Left renal pelvis (tissue), 4 donors: ENCODE measurements around the gene SPCS1. TPM values are rescaled to one million over a fixed set of nuclear protein-coding genes. Genes with fewer than 3 reads are reported as not detected.
A peak's percentile ranks its signal among the peaks of the same experiment; 100 is the strongest.
"Not testable (repeated sequence)": the region's sequence is repeated elsewhere in the genome, so short reads cannot be mapped to it uniquely, and the experiment has no call there.

Source experiments
- DNase-seq, 4 donors: peaks; one replicate each; pipeline ENCODE4 v3.0.0-alpha.2; 2013; ENCODE audit warnings: low read depth in 4 of 4, low spot score in 3 of 4
- polyA plus RNA-seq, 4 donors: library from polyadenylated mRNA; unstranded; fragments of 120-200 nt; gene quantifications; one replicate each; pipeline ENCODE4 v1.2.1, GENCODE V29; 2013; ENCODE audit not compliant: insufficient read length in 4 of 4

SPCS1 gene
- polyA plus RNA-seq, 4 donors, result 128 to 171 (median 160) TPM

DNA sequence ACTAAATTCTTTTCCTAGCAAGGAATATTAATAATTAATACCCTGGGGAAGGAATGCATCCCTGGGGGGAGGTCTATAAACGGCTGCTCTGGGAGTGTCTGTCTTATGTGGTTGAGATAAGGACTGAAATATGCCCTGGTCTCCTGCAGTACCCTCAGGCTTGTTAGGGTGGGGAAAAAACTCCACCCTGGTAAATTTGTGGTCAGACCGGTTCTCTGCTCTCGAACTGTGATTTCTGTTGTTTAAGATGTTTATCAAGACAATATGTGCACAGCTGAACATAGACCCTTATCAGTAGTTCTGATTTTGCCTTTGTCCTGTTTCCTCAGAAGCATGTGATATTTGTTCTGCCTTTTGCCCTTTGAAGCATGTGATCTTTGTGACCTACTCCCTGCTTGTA, 22.8 kb downstream of the SPCS1 start:
- DNase-seq, result not testable (repeated sequence)

DNA sequence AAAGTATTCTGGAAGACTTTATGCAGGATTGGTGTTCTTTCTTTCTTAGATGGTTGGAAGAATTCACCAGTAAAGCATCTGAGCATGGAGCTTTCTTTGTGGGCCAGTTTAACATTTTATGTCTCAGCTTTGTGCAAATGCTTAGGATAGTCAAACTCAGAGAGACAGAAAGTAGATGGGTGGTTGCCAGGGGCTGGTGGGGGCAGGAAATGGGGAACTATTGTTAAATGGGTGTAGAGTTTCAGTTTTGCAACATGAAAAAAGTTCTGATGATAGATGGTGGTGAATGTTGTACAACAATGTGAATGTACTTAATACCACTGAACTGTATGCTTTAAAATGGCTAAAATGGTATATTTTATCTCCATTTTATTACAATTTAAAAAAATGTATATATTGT, 24.8 kb downstream of the SPCS1 start:
- DNase-seq, result no peak

DNA sequence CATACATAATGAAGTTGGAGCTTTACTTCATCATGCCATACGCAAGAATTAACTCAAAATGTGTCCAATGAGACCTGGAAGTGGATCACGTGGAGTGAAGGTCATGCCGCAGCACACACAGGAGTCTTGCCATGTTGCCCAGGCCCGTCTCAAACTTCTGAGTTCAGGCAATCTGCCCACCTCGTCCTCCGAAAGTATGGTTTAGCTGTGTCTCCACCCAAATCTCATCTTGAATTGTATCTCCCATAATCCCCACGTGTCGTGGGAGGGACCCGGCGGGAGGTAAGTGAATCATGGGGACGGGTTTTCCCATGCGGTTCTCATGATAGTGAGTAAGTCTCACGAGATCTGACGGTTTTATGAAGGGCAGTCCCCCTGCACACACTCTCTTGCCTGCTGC, 25.7 kb downstream of the SPCS1 start:
- no peak for DNase-seq

DNA sequence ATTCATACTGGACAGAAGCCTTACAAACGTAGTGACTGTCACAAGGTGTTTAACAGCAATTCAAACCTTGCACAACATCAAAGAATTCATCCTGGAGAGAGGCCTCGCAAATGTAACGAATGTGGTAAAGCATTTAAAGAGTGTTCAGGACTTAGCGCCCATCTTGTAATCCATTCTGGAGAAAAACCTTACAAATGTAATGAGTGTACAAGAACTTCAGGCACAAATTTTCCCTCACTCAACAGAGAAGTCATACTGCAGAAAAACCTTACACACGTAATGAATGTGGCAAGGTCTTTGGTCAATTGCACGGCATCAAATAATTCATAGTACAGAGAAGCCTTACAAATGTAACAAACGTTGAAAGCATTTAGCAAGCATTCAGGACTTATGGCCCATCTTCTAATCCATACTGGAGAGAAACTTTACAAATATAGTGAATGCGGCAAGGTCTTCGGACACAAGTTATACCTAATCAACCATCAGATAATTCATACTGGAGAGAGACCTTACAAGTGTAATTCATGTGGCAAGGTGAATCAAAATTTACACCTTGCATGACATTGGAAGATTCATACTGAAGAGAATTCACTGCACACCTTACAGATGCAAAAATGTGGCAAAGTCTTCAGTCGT, 27.5 kb downstream of the SPCS1 start:
- DNase-seq, result no peak

DNA sequence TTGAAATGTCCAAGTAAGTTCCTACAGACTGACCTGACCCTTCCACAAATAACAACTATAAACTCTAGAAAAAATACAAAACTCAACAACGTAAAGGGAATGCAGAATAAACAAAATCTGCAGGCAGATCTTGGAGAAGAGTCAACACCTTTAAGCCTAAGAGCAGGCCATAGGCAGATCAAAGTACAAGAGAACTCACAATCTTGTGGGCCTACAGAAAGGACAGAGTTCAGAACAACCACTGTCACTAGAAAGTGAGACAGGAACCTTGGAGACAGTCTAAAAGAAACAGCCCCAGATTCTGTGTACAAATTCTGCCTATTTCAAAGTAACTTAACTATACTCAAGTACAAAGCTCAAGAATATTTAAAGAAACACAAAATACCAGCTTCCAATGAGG, 33.8 kb downstream of the SPCS1 start:
- DNase-seq, result no peak

DNA sequence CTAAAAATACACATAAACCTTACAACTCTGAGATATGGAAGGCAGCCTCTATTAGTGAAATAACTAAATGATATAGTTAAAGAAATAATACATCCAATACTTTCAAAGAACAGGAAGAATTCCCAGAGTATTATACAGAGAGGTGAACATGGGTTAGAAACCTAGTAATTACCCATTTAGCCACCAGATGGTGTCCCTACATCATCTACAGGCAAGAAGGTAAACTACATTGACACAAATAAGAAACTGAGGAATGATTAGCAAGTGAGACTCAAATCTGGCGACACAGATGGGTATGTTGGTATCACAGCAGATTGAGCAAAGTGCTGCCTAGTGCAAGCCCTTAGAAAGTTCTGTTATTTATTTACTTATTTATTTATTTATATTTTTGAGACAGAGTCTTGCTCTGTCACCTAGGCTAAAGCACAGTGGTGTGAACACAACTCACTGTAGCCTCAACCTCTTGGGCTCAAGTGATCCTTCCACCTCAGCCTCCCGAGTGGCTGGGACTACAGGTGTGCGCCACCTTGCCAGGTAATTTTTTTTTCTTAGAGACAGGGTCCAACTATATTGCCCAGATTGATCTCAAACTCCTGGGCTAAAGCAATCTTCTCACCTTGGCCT, 36.6 kb downstream of the SPCS1 start:
- peak in 2 of 4 donors; percentile 1 for DNase-seq

DNA sequence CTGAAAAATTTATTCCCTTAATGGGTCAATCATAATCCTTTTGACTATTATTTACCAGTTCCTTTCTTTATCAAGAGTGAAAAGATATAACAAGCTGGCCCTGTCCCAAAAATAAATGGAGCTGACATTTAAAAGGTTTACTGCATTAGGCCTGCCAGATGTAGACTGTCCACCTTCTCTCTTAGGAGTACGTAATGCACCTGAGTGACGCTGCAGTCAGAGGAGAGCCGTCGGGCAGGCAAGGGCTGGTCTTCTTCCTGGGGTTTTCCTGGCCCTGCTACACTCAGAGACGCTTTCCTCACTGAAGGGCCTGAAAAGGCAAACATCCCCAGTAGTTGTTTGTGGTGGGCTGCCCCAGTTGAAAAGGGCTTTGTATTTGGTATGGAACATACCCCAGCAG, 37.2 kb downstream of the SPCS1 start:
- no peak for DNase-seq

DNA sequence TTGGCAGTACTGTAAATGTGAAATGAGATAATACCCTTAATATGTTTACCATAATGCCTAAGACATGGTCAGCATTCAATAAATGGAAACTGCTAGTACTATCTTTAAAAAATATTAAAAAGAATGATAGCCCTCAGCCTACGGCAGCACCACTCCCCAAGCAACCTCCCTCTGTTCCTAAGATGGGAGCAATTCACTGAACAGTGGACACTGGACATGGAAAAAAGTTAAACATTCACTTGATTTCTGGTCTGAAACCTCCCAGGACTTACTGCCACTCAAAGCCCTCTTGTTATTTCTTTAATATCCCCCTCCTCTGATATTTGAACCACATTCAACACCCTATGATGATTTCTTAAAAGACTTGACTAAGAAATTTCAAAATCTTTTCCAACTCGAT, 37.8 kb downstream of the SPCS1 start:
- DNase-seq, result no peak

DNA sequence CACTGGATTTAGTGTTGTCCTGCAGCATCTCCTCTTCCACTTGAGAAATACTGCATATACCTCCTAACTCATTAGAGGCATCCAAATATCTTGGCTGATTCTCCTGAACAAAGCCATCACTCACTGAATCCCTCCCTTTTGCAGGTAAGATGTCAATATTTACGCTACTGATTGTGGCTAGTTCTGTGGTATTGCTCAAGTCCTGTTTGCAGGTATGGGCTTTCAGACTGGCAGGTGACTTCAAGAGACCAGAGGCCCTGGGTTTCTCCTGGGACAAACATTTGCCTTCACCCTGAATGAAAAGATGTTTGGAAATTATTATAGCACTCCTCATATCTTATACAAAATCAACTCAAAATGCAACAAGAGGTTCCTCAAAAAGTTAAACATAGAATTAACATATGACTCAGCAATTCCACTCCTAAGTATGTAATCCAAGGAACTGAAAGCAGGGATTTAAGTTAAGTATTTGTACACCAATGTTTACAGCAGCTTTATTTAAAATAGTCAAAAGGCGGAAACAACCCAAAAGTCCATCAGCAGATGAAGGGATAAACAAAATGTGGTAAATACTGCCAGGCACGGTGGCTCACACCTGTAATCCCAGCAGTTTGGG, 46.2 kb downstream of the SPCS1 start:
- no peak for DNase-seq

DNA sequence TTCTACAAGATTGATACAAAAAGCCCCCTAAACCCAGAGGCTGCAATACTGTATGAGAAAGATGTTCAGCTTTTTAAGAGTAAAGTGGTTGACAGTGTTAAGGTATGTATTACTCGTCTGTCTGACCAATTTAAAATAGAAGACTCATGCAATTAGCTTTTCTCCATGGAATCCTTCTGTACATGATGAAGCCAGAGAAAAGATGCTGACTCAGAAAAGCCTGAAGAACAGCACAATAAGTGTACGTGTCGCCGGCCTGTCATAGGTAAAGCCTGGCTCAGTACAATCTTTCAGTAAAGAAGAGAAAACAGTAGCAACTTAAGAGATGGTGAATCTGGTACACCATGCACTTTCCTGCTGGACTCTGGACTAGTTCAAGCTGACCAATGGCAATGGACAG, 48.5 kb downstream of the SPCS1 start:
- no peak for DNase-seq

DNA sequence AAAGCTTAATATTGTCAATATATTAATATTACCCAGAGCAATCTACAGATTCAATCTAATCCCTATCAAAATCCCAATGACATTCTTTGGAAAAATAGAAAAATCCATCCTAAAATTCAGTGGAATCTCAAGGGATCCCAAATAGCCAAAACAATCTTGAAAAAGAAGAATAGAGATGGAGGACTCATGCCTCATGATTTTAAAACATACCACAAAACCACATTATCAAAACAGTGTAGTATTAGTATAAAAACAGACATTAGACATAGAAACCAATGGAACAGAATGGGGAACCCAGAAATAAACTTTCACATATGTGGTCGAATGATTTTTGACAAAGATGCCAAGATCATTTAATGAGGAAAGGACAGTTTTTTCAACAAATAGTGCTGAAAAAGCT, 50.2 kb downstream of the SPCS1 start:
- DNase-seq, result no peak

Other genes starting within 250 kb of the SPCS1 start
- 10 to 100 TPM; 31.7 to 48.0 (median 41.1) TPM for gene STAB1, start 210.8 kb upstream of the SPCS1 start, polyA plus RNA-seq
- gene NT5DC2, start 172.2 kb upstream of the SPCS1 start, polyA plus RNA-seq, result 100 to 1,000 TPM in 3 of 4 donors, 10 to 100 TPM in 1; 97.3 to 156 (median 147) TPM
- 10 to 100 TPM; 12.2 to 23.4 (median 14.8) TPM for gene UQCC5, start 169.5 kb upstream of the SPCS1 start, polyA plus RNA-seq
- 10 to 100 TPM; 57.9 to 66.9 (median 61.1) TPM for gene PBRM1, start 20.2 kb upstream of the SPCS1 start, polyA plus RNA-seq
- gene GNL3, start 20.1 kb upstream of the SPCS1 start, polyA plus RNA-seq, result 100 to 1,000 TPM in 3 of 4 donors, 10 to 100 TPM in 1; 80.6 to 118 (median 114) TPM
- 100 to 1,000 TPM; 113 to 181 (median 138) TPM for gene GLT8D1, start 315 bp upstream of the SPCS1 start, polyA plus RNA-seq
- 10 to 100 TPM; 18.8 to 30.7 (median 27.4) TPM for gene NEK4, start 64.8 kb downstream of the SPCS1 start, polyA plus RNA-seq
- 1 to 10 TPM in 1 of 4 donors, under 1 TPM in 1, not detected in 2; 0.38 to 6.3 TPM for gene ITIH1, start 71.5 kb downstream of the SPCS1 start, polyA plus RNA-seq
- gene ITIH3, start 88.7 kb downstream of the SPCS1 start, polyA plus RNA-seq, result 10 to 100 TPM in 1 of 4 donors, 1 to 10 TPM in 3; 4.9 to 13.7 (median 7.8) TPM
- 1 to 10 TPM; 2.9 to 9.8 (median 5.6) TPM for gene ITIH4, start 124.6 kb downstream of the SPCS1 start, polyA plus RNA-seq
- 1 to 10 TPM in 1 of 4 donors, under 1 TPM in 2, not detected in 1; 0.34 to 1.7 (median 0.45) TPM for gene MUSTN1, start 128.9 kb downstream of the SPCS1 start, polyA plus RNA-seq
- 10 to 100 TPM; 12.5 to 18.0 (median 13.9) TPM for gene STIMATE, start 191.4 kb downstream of the SPCS1 start, polyA plus RNA-seq